GM21576 (cell line): ENCODE results near the gene PDE9A.

Experiments used
- ATAC-seq: cut with Tn5 transposase; IDR thresholded peaks from one replicate; pipeline ENCODE4 v1.9.1; 2021; ENCODE audit warnings: mild to moderate bottlenecking, moderate library complexity; ENCODE audit not compliant: unreplicated experiment

Gene PDE9A

DNA sequence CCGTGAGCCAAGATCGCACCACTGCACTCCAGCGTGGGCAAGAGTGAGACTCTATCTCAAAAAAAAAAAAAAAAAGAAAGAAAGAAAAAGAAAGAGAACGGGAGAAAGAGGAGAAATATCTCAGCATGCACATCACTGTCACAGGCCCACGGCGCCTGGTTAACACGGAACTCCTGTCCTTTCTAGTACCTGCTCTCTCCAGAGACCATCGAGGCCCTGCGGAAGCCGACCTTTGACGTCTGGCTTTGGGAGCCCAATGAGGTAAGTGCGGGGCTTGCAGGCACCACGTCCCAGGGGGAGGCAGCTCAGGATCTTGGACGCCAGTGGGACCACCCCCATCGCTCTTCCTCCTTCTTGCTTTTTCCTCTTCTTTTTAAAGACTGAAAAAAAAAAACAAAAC, 100.4 kb downstream of the PDE9A start:
- no peak for ATAC-seq

DNA sequence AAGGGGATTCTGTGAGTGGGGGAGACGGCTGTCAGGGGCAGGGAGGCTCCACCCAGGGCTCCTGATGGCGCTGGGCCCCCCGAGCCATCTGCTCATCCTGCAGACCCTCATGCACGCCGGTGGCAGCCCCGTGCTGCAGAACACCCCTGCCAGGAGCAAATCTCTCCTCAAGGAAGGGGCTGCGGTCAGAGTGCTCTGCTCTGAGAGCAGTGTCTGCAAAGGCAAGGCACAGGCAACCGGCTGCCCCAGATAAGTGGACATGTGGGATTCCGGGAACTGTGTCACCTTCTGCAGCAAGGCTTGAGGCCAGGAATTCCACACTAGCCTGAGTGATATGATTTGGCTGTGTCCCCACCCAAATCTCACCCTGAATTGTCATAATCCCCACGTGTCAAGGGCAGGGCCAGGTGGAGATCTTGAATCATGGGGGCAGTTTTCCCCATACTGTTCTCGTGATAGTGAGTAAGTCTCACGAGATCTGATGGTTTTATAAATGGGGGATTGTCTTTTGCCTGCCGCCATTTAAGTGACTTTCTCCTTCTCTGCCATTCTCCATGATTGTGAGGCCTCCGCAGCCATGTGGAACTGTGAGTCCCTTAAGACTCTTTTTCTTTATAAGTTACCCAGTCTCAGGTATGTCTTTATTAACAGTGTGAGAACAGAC, 101.0 kb downstream of the PDE9A start:
- ATAC-seq, result no peak

DNA sequence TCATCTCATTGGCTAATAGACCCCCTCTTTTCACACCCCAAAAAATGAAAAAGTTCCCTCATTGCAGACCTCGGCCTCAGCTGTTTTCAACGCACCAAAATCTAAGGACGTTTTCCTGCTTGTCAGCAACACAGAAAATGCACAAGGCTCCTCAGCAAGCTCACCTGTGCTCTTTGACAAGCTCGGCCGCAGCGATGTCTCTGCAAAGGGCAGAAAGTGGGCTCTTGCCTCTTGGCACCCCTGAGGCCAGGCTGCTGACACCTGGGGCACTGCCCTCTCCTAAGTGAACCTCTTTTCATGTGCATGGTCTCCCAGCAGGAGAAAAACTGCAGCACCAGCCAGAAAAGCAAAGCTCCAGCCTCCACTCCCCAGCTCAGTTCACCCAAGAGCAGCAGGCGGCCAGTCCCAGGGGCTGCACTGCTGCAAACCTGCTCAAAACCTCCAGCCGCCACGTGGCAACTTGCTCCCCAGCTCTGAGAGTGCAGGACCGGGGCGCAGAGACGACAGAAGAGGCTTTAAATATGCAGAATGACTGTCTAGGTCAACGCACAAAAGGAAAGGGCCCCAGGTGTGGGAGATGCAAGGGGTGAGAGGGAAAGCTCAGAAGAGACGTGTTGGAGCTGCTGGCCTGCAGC, 101.7 kb downstream of the PDE9A start:
- ATAC-seq, result no peak

DNA sequence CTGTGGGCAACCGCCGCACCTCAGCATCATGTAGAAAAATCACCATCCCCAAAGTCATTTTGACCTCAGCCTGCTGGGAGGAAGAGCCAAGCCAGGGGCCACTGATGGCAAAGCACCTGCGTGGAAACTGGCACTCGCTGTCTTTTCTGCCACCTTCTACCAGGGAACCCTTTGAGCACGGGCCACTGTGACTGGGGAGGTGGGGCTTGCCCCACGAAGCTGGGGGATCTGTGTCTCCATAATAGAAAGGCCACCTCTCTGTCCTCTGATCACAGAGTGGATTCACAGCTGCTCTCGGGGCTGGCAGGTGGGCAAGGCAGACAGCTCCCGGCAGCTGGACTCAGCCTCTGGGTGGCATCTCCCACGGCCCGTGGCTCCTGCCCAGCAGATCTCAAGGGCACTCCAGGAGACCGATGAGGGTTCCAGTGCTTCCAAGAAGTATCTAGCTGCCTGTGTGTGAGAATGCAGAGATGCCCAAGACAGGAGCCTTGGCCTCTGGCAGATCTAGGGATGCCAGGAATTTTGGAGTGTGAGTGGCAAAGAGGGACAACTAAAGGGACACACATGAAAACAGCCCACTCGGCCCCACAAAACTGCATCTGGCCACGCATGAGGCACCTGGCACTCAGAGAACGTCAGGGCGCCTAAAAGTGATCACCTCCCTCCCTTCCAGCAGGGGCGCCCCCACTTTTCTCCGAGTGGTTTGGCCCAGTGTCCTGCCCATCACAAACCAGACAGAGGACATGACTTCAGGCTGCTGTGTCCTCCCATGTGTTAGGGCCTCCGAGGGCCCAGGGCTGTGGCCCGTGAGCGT, 102.6 kb downstream of the PDE9A start:
- no peak for ATAC-seq

DNA sequence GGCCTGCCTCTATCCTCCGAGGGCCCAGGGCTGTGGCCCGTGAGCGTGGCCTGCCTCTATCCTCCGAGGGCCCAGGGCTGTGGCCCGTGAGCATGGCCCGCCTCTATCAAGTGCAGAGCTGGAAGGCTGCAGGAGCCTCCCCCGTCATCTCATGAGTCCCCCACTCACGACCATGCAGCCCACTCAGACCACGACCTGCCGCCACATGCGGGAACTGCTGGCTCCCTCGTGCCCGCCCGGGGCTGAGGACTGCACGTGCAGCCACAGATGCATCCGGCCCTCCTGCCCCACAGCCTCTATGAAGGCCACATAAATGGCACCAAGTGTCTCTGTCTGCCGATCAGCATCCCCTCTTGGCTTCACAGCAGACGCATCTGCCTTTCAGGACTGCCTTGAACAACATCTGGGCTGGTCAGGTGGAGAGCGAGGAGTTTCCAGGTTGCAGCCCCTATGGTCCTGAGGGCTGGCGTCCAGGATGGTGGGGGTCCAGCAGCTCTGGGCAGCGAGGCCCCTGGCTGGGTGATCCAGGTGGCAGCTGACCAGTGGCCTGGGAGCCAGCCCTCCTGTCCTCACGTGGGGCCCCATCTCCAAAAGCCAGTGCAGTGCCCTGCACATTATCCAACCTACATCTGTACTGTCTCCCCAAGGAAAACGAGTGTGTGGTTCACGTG, 103.3 kb downstream of the PDE9A start:
- no peak for ATAC-seq

DNA sequence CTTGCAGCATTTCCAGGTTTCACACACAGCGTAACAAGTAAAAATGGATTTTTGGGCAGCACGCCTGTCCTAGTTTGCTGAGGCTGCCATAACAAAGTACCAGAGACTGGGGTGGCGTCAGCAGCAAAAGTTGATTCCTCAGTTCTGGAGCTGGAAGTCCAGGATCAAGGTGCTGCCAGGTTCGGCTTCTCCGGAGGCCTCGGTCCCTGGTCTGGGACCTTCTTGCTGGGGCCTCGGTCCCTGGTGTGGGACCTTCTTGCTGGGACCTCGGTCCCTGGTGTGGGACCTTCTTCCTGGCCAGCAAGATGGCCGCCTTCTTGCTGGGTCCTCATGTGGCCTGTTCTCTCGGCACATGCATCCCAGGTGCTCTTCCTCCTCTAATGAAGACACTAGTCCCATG, 104.0 kb downstream of the PDE9A start:
- ATAC-seq, result no peak

DNA sequence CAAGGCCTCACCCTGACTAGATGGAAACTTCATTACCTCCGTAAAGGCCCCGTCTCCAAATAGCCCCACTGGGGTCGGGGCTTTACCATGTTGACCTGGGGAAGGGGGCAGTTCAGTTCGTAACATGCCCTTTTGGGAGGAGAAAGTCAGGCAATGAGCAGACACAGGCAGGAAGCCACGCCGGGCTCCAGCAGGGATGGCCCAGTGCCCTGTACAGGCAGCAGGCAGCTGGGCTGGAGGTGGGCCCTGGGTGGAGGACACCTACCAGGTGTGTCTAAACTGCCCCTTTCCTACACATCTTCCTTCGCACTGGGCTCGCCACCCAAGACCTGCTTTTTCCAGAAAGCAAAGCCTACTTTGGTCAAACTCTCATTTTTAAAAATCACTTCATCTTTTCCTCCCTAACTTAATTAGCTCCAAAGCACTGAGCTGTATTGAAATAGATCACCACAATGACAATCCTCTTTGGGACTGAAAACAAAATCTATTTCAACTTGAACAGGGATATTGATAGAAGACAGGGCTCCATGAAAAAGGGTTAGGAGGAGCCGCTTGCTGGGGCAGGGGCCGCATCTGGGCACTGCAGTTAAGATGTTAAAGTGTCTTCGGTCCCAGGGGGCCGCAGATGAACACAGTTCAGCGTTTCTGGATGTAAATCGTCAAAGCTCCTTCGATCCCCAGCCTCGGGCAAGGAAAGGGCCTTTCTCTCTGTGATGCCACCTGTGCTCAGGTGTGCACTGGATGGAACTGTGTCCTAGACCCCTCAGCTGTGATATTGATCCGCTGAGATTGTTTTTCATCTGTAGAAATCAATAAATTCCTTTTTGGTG, 104.6 kb downstream of the PDE9A start:
- ATAC-seq, result no peak

DNA sequence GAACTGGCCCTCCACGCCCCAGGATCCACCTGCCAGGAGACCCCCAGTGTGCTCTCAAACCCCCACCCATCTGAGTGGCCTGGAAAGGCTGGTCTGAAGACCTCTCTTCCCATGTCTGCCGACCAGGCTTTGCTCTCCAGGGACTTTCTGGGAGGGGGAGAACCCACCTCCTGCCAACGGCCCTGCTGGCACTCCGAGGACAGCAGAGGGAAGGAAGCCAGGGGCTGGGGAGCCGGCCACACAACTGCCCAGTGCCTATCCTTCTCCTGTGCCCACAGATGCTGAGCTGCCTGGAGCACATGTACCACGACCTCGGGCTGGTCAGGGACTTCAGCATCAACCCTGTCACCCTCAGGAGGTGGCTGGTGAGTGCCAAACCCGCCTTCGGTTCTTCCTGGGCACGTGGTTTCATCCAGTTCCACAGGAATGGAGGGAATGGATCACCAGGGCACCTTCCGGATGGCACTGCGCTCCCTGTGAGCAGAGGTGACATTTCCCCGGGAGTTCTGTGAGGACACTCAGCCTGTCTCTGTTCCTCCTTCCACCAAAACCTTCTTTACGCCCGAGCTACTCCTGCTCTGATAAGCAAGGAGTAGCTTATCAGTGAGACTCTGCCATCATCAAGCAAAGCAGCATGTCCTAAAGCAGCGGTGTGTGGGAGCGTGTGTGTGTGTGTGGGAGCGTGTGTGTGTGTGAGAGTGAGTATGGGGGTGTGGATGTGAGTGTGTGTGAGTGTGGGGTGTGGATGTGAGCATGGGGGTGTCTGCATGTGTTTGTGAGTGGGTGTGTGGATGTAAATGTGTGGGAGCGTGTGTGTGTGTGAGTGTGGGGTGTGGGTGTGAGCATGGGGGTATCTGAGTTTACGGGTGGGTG, 105.5 kb downstream of the PDE9A start:
- ATAC-seq, result no peak

DNA sequence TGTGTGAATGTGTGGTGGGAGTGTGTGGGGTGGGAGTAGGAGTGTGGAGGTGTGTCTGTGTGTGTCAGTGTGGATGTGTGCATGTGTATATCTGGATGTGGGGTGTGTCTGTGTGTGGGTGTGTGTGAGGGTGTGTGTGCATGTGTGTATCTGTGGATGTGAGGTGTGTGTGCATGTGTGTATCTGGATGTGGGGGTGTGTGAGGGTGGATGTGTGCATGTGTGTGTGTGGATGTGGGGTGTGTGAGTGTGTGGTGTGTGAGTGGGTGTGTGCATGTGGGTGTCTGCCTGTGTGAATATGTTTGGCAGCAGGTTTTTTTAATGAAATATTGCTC, 106.1 kb downstream of the PDE9A start:
- no peak for ATAC-seq

DNA sequence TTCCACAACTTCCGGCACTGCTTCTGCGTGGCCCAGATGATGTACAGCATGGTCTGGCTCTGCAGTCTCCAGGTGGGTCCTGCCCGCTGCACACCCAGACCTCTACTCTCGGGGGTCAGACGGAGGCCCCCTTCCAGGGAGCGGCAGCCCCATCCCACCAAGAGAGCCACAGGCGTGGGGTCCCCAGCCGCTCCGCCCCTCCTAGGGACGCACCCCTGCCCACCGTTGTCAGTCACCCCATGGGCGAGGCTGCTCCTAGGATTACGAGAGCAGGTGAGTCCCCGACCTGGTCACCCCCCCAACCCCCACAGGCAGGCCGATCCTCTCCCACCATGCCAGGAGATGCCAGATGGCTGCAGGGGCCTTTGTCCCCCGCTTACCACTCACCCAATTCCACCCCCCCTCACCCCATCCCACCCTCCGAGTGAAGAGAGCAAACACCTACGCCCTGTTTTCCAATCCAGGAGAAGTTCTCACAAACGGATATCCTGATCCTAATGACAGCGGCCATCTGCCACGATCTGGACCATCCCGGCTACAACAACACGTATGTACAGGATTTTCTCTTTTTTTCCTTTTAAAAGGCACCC, 107.0 kb downstream of the PDE9A start:
- ATAC-seq, result no peak

DNA sequence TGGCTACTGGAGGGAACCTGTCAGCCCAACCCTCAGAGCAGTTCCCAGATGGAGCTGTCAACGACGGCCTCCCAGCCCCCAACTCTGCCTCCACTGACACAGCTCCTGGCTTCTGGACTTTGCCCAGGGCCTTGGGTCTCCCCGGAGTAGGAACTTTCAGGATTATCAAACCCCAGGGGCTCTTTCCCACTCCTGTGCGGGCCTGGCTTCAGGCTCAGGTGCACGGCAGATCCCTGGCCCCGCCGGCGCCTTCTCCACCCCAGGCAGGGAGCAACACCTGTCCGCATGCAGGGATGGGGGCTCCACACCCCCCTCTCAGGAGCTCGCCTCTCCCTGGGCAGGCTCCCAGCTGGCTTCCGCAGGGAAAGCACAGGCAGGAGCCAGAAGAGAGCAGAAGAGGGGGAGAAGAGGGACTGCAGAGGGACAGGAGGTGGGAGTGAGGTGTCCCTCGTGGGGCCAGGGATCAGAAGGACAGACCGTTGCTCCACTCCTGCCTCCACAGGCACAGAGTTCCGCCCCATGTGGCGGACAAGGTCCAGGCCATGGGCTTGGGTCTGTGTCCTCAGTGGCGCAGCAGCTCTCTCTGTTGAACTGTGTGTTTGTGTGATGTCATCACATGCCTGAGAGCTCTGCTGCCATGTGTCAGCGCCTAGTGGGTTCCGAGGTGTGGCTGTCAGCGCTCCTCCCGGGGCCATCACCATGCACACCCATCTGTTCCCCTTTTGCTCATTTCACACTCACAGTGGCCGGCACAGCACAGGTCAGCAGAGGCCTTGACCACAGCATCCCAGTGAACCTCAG, 107.7 kb downstream of the PDE9A start:
- no peak for ATAC-seq

DNA sequence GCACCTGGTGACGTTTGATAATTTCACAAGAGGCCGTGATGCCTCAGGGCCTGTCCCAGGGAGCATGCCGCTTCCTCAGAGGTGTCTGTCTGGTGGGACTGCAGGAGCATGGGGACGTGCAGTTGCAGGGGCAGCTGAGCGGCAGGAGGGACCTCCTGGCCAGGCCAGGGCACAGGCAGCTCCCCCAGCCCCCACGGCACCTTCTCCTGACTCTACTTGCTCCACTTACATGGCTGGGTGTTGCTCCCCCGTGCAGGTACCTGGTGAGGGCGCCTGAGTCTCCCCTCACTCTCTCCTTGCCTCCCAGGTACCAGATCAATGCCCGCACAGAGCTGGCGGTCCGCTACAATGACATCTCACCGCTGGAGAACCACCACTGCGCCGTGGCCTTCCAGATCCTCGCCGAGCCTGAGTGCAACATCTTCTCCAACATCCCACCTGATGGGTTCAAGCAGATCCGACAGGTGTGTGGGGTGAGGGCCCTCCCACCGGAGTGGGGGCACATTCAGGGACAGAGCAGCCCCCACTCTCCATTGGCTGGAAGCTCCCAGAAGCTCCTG, 108.4 kb downstream of the PDE9A start:
- no peak for ATAC-seq

DNA sequence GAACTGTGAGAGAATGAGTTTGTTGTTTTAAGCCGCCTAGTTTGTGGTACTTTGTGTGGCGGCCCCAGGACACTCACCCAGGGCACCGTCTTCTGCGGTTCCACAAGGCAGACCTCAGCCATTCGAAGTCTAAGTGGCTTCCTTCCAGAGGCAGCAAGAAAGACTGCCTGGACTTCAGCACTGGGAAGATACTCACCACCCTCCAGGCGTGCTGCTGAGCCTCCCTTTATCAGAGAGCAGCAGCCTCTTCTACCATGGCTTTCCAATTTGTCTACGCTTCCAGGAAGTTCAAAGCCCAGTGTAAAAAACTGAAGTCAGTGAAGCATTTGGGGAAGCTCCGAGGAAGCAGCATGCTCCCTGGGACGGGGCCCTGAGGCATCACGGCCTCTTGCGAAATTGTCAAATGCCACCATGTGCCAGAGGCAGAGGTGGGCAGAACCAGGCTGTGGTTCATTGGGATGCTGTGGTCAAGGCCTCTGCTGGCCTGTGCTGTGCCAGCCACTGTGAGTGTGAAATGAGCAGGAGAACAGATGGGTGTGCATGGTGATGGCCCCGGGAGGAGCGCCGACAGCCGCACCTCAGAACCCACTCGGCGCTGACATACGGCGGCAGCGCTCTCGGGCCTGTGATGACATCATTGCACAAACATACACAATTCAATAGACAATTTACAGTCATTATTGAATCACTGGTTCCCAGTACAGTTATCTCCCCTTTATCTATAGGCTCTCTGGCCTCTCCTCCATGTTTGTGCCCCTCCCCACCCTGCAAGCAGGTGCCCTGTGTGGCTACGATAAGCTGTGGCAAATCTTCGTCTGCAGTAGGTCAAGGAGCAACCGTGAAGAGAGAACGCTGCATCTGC, 110.4 kb downstream of the PDE9A start:
- no peak for ATAC-seq

DNA sequence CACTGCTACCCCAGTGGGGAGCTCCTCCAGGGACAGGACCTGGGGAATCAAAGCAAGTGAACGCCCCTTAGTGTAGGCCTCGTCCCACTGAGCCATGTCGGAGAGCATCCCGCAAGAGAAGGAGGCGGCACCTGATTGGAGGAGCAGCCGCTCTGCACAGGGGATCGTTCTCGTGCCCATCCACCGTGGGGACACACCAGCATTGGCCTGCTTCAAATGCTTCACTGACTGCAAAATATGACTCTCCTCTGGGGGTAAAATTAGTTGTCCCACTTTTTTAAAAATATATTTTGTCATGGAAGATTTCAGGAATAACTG, 111.0 kb downstream of the PDE9A start:
- no peak for ATAC-seq

DNA sequence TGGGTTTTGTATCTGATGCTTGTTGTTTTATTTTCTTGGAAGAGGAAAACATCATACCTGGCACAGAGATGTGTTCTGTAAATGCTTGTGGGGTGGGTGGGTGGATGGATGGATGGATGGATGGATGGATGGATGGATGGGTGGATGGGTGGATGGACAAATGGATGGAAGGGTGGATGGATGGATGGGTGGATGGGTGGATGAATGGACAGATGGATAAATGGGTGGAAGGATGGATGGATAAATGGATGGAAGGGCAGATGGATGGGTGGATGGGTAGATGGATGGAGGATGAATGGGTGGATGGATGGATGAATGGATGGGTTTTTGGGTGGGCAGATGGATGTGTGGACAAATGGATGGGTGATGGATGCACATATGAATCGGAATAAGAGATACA, 111.5 kb downstream of the PDE9A start:
- ATAC-seq, result no peak

DNA sequence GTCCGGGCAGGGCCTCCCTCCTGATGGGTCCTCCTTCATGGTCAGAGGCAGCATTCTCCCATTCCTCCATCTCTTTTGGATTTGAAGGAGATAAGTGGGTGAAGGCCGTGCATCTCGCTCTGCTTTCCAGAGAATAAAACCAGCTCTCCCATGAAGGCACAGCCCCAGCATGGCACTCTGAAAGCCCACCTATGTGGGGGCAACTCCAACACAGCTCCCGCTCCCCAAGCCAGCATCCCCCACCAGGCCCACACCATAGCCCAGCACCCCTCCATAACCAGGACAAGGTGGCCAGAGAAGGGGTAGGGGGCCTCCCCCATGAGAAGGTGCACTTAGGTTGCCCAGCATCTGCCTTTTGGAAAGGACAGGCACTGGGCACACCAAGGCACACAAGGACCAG, 112.2 kb downstream of the PDE9A start:
- no peak for ATAC-seq

DNA sequence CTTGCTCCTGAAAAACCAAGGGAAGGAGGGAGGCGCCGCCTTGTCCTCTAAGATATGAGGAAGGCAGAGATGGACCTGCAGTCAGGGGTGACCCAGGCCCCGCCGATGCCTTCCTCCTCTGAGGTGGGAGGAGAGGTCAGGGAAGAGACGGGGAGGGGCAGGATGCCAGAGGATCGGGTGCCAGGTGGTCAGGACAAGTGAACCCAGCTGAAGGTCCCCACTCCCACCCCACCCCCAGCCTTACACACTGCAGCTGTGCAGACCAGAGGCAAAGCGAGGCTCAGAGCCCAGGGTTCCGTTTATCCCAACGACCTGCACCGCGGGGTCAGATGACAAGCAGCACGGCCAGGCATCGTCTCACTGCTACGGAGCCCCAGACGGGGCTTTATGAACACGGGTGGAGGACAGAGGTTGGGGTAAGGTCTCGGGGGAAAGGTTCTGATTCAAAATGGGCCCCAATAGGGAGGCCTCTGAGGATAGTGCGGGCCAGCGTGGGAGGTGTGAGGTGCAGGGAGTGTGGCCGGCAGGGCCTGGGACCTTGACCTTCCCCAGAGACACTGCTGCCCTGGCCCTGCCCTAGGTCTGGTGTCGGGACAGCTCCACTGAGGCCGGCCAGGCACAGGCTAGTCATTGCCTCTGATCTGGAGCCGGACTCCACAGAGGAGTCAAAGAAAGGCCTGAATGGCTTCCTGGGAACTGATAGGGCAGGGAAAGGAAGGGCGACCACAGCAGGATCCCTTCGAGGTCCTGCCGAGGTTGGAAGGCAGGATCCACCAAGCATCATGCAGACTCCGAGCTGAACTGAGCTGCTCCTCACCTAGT, 113.5 kb downstream of the PDE9A start:
- no peak for ATAC-seq
